Inferior parietal cortex (tissue), 1 donor: ENCODE results near the gene EMD.
A peak's percentile ranks its signal among the peaks of the same experiment; 100 is the strongest.

Experiments used
- DNase-seq: peaks from one replicate; pipeline ENCODE4 v3.0.0-alpha.2; 2016; ENCODE audit errors: extremely low spot score

EMD gene

DNA sequence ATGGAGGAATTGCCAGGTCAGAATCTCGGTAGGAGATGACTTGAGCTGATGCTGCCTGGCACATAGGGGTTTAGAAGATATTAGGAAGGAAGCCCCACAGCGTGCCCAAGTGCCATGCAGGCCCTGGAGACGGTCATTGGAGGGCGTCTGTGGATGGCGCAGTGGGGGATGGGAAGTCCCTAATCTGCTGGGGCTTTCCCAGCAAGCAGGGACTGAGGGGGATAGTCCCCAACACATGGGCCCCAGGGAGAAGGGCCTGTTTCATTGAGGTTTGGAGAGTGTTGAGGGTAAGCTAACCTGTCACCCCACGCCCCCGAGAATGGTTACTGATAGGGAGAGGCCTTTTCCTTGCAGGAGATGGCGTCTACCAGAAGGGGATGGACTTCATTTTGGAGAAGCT is 40.1 kb downstream of the EMD start:
- DNase-seq: no peak

DNA sequence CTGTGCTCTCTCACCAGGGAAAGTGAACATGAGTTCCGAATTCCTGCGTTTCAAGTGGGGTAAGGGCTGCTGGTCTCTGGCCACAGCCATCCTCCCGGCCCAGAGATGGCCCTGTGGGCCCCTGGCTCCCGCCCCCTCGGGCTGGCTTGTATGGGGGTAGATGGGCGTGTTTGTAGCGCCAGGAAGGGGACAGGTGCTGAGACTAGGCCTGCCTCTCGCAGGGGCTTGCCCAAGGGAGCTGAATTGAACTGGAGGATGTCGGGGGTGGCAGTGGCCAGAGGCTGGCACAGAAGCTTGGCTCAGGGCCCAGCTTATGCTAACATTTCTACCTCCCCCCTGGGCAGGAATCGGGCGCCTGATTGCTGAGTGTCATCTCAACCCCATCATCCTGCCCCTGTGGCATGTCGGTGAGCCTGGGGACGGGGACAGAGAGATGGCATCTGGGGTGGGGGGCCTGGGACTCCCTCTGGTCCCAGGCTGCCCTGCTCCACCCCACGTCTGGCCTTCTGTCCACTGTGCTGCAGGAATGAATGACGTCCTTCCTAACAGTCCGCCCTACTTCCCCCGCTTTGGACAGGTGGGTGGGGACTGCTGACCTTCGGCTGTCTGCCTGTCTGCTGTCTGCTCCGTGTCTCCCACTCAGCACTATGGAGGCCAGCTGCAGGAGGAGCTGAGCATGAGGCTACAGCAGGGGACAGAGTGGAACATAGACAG is 40.8 kb downstream of the EMD start:
- no peak for DNase-seq

DNA sequence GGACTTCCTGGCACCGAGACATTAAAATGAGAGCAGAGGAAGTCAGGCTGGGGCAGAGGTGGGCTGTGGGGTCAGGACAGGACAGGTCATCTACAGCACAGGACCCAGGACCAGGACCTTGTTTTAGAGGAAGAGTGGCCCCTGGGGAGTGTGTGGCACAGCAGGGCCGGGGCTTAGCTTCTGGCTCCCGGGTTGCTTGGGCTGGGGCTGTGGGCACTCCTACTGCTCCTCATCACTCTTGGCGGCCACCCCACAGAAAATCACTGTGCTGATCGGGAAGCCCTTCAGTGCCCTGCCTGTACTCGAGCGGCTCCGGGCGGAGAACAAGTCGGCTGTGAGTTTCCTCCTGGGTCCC is 41.3 kb downstream of the EMD start:
- no peak for DNase-seq

DNA sequence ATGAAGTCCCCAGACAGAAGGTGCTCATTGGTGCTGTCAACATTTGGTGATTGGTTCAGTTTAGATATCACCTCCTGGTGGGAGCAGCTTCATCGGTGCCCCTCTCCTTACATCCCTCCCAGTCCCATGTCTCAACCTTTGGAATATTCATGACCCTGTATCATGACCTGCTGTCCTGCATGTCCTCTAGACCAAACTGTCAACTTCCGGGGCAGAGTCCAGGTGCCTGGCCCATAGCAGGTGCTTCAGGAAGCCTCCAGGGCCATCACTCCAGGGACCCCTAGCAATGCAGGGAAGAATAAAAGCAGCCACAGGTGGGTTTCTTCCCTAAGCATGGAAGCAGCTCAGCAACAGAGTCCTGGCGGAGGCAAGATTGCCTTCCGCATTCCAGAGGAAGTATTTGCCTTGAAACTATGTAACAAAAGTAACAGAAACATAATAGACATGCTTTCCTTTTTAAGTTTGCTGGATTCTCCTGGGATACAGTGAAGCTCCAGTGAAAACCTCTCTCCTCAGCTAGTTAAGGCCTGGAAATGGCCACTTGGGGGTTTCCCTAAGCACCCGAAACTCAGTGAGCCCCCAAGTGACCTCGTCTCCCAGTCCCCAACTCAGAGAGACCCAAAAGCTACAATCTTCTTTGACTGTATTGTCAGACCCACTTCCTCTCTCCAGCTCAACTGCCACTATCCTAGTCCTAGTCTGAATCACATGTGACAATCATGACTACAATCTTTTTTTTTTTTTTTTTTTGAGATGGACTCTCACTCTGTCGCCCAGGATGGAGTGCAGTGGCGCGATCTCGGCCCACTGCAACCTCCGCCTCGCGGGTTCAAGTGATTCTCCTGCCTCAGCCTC is 48.0 kb downstream of the EMD start:
- no peak for DNase-seq

DNA sequence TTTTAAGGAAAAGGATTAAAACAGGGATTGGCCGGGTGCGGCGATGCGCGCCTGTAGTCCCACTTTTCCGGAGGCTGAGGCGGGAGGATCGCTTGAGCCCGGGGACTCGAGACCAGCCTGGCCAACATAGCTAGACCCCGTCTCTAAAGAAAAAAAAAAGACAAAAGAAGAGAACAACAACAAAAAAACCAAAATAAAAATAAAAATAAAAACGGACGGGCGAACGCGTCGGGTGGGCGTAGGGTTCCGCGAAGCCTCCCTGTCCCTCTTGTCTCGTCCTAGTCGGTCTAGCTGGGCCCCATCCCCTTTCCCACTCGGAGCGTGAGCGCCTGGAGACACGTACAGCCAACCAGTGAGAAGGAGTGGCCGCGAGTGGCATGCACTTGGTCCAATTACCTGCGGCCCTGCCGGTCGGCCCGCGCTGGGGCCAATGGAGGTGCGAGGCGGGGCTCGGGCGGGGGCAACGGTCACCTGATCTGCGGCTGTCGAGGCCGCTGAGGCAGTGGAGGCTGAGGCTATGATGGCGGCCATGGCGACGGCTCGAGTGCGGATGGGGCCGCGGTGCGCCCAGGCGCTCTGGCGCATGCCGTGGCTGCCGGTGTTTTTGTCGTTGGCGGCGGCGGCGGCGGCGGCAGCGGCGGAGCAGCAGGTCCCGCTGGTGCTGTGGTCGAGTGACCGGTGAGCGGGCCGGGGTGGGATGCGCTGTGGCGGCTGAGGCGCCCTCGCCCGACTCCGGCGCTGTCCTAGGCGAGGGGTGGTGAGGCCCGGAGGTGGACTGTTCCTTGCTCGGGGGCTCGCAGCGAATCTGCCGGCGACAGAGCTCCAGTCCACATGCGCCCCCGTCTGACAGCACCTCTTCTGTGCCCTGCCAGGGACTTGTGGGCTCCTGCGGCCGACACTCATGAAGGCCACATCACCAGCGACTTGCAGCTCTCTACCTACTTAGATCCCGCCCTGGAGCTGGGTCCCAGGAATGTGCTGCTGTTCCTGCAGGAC is 49.4 kb downstream of the EMD start, which contains the start of gene ATP6AP1:
Gene ATP6AP1 (plus strand): TSS at position 502 of the 996 bp plus-strand sequence. CDS start 16 bp downstream, at position 518.
- DNase-seq: peak; percentile 85

DNA sequence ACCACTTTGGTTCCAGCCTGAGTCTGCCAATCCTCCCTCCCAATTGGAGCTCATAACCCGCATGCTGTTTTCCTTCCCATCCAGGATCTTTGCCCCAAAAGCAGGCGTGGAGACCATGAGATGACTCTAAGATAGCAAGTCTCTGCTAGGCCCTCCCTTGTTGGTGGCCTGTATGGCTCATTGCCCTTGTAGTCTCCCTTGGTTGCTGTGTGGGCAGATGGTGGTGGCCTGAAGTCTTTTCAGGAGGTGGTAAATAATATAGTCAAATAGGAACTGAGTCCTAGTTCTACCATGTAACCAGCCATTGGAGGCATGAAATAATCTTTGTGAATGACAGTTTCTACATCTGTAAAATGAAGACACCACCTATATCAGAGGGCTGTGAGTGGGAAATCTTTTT is 50.6 kb downstream of the EMD start:
- no peak for DNase-seq

DNA sequence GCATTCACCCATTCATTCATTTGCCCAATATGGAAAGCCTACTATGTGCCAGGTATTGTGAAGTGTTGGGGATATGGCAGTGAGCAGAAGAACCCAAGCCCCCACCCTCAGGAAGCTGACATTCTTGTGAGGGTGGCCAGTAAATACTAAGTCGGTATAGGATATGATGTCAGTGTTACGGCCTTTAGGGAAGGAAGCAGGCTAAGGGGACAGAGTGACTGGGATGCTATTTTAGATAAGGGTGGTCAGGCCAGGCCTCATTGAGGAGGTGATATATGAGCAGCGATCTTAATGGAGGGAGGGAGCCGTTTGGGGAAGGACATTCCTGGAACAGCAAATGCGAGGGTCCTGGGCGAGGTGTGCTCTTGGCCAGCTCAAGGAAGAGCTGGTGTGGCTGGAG is 51.4 kb downstream of the EMD start:
- no peak for DNase-seq

DNA sequence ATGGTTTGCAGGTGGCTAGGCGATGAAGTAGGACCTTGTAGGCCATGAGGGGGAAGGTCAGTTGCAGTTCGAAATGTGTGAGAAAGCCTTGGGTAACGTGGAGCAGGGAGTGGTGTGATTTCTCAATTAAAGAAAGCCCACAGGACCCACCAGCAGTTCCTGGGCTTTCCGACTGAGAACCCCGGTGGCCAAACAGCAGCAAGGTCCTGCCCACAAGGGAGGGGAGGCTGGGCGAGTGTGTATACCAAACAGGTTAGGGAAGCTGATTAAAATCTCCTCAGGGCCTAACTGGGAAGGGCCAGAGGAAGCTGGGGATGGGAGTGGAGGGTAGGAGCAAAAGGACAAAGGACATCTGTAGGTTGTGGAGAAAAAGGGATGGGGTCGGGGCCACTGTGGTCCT is 51.8 kb downstream of the EMD start:
- DNase-seq: no peak
